A375 (cell line): ENCODE data around the gene PCDHGB7. TPM values are rescaled to one million over a fixed set of nuclear protein-coding genes. Genes with fewer than 3 reads are reported as not detected.

Experiments used
- total RNA-seq: library from RNA; depleted of rRNA; stranded (reverse); fragments of >200 nt; shearing (Covaris generic); gene quantifications from 2 replicates; pipeline ENCODE4 v1.2.3, GENCODE V29; 2014; rRNA removed

Gene PCDHGB7
- total RNA-seq: 0.72 and 0.90 TPM in 2 replicates

GRCh38 chr5:141417494-141418172, at the start of gene PCDHGB7:
Gene PCDHGB7, plus strand, starts transcription at chr5:141417677. Its CDS starts 183 bp downstream, at chr5:141417860.

GRCh38 chr5:141369994-141370848, 47.3 kb upstream of the PCDHGB7 start, which contains the start of gene PCDHGB3:
Gene PCDHGB3, plus strand, starts transcription at chr5:141370242. Its CDS starts 153 bp downstream, at chr5:141370395.

GRCh38 chr5:141373673-141374317, 43.7 kb upstream of the PCDHGB7 start, which contains the start of gene PCDHGA6:
Gene PCDHGA6, plus strand, starts transcription at chr5:141373891. Its CDS starts 193 bp downstream, at chr5:141374084.

GRCh38 chr5:141382469-141383294, 34.8 kb upstream of the PCDHGB7 start, which contains the start of gene PCDHGA7:
Gene PCDHGA7, plus strand, starts transcription at chr5:141382742. Its CDS starts 158 bp downstream, at chr5:141382900.

GRCh38 chr5:141387557-141388311, 29.7 kb upstream of the PCDHGB7 start, which contains the start of gene PCDHGB4:
Gene PCDHGB4, plus strand, starts transcription at chr5:141387698. Its CDS starts 187 bp downstream, at chr5:141387885.

GRCh38 chr5:141392429-141393198, 24.9 kb upstream of the PCDHGB7 start, which contains the start of gene PCDHGA8:
Gene PCDHGA8, plus strand, starts transcription at chr5:141392633. Its CDS starts 181 bp downstream, at chr5:141392814.

GRCh38 chr5:141397756-141398551, 19.5 kb upstream of the PCDHGB7 start, which contains the start of gene PCDHGB5:
Gene PCDHGB5, plus strand, starts transcription at chr5:141397947. Its CDS starts 181 bp downstream, at chr5:141398128.

GRCh38 chr5:141402553-141403243, 14.8 kb upstream of the PCDHGB7 start, which contains the start of gene PCDHGA9:
Gene PCDHGA9, plus strand, starts transcription at chr5:141402778. Its CDS starts 175 bp downstream, at chr5:141402953.

GRCh38 chr5:141407790-141408505, 9.5 kb upstream of the PCDHGB7 start, which contains the start of gene PCDHGB6:
Gene PCDHGB6, plus strand, starts transcription at chr5:141408021. Its CDS starts 182 bp downstream, at chr5:141408203.

GRCh38 chr5:141412854-141413539, 4.5 kb upstream of the PCDHGB7 start, which contains the start of gene PCDHGA10:
Gene PCDHGA10, plus strand, starts transcription at chr5:141412987. Its CDS starts 189 bp downstream, at chr5:141413176.

GRCh38 chr5:141420855-141421488, 3.5 kb downstream of the PCDHGB7 start, which contains the start of gene PCDHGA11:
Gene PCDHGA11, plus strand, starts transcription at chr5:141421051. Its CDS starts 177 bp downstream, at chr5:141421228.

GRCh38 chr5:141430332-141431113, 13.0 kb downstream of the PCDHGB7 start, which contains the start of gene PCDHGA12:
Gene PCDHGA12, plus strand, starts transcription at chr5:141430507. Its CDS starts 253 bp downstream, at chr5:141430760.

